Stimulated activated CD4-positive, alpha-beta T cell treated with anti-CD3 and anti-CD28 coated beads, Interleukin-4, amount 100 ng/mL, for 1 hour (primary cell): ENCODE results near the gene ICA1L.

Experiments used
- DNase-seq: peaks from one replicate; pipeline ENCODE4 v3.0.0-alpha.2; 2020

The ICA1L gene

DNA sequence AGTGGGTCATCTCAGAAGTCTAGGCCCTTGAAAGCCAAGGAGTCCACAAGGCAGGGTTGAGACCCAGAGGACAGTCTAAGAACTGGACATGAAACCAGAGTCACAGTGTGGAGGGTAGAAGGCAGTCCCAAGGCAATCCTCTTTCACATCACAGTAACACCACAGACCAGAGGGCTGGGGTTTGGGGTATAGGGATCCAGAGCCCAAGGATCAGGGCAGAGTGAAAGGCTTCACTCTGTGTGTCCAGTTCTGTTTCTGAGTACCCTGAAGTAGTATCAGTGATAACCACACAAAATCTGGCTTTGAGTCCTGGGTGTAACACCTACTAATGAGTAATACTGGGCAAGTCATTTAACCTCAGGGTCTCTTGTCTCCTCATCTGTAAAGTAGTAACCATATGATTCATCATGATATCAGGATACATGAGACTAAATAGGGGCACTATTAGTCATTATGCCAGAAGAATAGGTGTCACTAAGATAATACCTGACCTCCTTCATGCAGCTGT, 91.0 kb downstream of the ICA1L start:
- no peak for DNase-seq

DNA sequence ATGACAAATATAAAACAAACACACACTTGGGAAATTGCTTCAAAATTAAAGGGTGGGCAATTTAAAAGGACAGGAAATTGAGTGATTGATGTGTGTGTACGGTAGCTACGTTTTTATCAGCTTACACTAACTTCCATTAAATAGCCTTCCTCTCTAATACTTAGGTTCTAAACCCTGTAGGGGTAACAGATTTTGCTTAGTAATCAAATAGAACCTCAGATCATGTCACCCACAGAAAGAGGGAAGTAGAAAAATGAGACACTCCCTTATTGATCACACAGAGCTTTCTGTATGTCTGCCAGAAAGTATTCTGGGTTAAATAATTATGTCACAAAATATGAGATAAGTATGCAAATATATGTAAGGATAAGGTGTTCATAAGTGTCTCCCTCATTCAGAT, 93.3 kb downstream of the ICA1L start:
- no peak for DNase-seq

DNA sequence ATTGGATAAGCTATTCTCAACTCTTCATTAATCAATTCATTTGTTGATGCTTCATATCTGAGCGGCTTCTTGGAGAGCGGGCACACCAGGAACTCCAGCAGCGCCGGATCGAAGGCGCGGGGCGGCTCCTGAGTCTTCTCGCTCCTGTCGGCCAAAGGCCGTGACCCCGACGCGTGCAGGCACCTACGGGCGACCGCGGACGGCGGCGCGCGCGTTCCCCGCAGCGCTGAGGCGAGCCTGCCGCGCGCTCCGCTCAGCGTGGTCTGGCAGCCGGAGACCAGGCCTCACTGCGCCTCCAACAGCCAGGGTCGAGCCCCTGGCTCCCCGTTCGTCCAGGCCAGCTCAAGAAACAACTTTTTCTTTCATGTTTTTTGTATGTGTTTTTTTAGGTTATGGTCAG, 97.5 kb downstream of the ICA1L start:
- DNase-seq = no peak

DNA sequence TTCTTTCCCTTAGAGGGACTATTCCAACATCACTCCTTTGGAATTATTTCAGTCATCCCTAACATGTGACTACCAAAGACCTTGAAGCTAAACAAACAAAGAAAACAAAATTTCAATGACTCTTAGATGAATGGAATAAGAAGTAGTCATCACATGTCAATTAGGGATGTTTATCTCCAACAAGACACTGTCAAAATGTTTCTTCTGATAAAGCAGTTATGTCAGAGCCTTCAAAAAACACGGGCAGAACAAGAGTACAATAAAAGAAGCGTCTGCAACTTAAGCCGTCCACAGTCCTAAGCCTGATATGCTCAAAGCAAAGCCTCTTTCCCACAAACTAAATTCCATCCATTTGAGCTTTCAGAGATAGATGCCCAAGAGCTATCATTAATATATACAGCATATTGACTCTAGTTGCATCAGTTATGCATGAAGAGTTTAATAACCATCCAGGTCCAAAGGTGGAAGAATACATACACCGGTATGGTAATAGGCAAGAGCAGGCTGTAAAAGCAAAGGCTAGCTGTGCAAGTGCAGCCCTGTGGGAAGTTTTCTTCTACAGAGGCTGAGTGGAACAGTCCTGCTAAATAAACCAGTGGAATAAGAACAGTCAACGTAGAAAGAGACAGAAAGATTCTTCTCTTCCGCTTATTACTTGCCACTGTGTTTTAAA, 98.1 kb downstream of the ICA1L start:
- no peak for DNase-seq

DNA sequence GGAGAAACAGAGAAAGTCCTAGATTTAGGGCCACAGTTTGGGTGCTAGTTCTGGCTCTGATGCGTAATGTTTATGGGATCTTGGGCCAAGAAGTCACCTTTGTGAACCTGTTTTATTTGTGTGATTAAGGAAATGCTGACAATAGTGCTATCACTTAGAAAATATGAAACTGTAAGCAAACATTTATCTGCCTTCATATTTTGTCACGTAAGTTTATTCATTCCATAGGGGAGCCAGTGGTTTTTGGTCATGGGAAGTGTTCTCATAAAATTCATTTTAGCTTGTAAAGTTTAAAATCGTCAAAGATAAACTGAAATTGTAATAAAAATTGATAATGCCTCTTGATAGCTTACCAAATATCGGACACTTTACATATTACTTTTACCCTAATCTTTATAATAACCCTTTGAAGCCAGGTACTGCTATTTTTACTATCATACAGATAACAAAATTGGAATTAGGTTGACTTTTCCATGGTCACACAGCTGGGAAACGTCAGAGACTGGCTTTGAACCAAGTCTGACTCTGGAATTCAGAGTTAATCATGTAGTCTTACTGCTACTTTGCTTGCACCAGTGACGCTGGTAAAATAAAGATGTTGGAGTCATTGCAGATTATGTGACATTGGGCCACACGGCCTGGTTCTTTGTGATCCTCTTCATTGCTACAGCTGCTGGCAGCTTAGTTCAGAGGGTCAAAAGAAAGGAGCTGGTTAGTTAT, 99.7 kb downstream of the ICA1L start:
- DNase-seq = no peak

DNA sequence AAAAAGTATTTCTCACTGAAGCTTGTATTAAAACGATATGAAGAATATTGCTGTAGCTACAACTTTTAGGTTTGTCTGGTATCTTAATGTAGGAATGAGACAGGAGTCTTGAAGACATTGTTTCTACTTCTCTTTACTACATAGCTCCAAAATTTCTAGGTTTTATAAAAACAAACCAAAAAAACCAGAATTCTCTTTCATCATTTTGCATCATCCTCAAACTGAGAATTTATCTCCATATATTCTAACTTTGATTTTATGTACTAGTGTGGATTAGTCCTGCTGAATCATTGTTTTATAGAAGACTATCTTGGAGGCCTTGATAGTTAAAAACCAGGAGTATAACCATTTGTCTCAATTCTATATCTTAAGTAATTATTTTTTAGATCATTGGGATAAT, 100.2 kb downstream of the ICA1L start:
- DNase-seq = no peak

DNA sequence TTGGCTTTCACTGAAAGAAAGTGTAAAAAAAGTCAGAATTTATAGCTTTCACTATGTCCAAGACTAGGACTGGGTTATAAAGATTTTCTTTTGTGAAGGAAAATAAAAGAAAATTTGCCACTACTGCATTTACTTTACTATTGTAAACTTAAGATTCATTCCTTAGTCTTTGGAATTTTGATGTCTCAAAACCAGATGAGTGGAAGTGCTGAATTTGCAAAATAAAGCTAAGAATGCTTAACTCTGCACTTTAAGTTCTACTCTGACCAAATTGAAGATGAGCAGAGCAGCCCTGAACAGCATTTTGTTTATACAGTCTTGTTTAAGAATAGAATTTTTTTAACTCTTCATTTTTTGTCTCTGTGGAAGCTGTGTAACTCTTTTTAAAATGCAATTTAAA, 102.4 kb downstream of the ICA1L start:
- no peak for DNase-seq

DNA sequence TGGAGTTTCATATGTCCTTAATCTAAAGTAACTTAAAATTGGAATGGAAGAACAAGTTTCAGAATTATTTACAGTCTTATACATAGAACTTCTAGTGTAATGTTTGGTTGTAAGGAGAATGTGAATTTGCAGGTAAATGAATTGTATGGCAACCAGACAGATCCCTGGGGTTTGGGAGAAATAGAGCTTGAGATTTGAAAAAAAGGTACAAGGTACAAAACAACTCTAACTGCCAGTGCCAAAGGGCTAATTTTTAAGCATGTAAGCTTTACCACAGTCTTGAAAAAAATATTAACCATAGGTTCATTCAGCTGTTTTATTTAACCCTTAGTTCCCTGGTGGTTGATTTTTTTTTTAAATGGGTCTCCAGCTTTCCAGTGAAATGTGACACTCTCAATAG, 103.3 kb downstream of the ICA1L start:
- DNase-seq = no peak

DNA sequence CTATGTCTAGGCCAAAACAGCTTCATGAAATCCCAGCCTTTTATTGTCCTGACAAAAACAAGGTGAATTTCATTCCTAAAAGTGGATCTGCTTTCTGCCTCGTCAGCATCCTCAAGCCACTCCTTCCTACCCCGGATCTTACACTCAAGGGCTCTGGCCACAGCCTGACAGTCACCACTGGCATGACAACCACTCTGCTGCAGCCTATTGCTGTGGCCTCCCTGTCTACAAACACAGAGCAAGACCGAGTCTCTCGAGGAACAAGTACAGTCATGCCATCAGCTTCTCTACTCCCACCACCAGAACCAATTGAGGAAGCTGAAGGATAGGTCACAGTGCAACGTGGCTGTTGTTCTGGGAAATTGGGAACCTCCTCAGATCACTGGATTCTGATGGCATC, 106.1 kb downstream of the ICA1L start:
- no peak for DNase-seq

DNA sequence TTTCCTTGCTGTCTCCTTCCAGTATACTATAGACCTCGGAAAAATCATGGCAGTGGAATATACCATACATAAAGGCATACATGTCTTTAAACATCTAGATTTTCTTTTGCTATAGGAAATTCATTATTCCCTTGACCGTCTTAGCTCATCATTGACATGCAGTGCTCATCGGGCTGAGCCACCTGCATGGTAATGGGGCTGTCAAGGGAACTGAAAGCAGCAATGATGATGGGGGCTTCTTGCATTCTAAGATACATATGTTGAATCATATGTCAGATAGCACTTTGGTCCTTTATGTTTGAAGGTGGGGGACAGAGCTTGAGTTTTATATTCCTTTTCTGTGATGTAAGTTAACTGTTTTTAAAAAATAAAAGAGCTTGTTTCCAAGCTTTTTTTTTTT, 106.6 kb downstream of the ICA1L start:
- no peak for DNase-seq

DNA sequence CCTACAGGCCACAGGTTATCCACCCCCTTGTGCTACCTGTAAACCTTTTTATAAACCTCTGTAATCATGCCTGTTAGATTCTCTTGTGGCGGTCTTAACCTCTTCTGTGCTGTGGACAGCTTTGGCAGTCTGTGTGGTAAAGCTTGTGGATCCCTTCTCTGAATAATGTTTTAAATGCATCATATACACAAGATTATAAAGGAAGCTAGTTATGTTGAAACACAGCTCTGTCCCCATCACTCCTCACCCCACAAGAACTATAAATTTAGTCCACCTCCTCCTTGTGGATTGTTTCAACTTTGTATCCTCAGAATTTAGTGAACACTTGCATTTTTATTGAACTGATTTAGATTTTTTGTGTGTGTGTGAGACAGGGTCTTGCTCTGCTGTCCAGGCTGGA, 107.7 kb downstream of the ICA1L start:
- DNase-seq = no peak

DNA sequence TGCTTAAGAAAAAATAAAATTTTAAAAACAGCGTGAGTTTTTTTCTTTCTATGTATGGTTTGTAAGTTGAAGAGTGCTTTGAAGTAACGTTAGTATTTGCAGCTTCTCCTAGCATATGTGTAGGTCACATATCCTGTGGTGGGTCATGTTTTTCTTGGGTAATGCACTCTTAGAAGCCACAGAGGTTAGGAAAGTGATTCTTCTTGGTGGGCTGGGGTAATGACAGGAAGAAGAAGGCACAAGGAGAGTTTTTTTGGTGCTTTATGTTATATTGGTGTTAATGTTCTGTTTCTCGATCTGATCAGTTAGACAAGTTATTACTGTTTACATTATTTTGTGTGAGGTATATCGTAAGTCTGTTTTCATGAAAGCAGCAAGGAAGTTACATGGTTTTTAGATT, 109.0 kb downstream of the ICA1L start:
- no peak for DNase-seq

DNA sequence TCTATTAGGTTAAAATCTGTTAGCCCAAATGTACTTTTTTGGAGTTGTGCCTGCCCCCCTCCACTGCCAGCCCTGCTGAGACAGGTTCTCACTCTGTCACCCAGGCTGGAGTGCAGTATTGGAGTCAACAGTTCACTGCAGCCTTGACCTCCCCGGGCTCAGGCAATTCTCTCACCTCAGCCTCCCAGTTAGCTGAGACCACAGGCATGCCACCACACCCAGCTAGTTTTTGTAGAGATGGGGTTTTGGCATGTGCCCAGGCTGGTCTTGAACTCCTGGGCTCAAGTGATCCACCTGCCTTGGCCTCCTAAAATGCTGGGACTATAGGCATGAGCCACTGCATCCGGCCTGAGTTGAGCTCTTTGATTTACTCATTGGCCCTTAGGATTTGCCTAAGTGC, 110.7 kb downstream of the ICA1L start:
- DNase-seq = no peak

DNA sequence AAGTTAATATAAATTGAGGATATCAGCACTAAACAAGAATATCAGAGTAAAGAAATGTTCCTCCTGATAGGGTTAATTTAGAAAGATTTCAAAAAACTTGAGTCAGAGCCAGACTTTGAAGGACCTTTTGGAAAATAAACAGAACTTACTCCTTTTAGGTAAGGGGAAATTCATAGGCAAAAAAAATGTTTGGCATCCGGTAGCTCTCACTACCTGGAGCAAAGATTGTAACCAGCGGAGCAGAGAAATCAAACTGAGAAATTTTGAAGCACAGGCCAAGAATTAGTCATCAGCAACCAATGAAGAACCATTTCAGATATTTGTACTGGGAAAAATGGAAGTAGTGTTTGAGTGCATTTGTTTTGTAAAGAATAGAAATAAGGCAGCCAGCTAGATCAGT, 113.0 kb downstream of the ICA1L start:
- no peak for DNase-seq

DNA sequence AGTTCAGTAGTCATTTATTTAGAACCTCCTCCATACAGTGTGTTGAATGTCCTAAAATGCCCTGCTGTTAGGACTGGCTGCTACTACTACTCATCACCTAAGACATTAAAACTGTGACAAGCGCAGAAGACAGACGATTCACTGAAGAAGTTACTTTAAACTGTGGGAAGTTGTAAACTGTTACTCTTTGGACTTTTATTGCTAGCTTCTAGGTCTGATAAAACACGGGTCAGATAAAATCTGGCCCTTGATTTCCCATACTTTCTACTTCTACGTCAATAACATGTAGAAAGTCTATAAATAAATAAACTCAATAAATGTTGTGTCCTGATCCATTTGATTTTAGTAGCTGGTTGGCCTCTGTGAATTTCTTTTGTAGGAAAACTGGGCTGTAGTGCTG, 113.4 kb downstream of the ICA1L start:
- DNase-seq = no peak

DNA sequence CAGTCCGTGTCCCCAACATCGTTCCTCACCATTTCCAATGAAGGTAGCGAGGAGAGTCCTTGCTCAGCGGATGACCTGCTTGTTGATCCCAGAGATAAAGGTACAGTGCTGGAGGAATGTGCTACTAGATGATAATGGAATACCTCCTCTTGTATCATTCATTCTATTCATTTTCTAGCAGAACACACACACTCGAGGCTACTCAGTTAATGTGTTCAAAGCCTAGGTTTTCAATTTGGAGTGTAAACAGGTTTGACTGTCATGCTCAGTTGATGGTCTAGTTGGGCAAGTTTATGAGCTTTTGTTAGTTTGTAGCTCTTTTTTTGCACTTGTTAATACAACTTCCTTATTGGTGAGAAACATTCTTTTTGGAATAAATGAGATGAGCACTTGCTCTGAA, 114.2 kb downstream of the ICA1L start:
- DNase-seq = no peak

DNA sequence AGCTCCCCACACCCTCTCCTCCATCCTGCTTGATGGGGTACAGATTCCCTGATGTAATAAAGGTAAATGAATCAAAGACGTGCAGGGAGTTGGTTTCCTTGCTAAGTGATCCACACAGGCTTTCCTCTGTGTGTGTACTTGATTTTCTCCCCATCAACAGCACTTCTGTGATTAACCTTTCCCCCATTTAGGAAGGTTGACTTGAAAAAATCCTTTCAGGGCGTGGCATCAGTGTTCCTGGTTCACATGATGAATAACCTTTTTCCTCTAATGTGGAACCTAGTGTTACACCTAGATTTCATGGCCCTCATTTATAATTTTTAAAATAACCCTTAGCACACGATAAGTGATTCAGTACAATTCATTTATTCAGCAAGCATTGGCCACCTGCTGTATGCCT, 115.0 kb downstream of the ICA1L start:
- DNase-seq = no peak

DNA sequence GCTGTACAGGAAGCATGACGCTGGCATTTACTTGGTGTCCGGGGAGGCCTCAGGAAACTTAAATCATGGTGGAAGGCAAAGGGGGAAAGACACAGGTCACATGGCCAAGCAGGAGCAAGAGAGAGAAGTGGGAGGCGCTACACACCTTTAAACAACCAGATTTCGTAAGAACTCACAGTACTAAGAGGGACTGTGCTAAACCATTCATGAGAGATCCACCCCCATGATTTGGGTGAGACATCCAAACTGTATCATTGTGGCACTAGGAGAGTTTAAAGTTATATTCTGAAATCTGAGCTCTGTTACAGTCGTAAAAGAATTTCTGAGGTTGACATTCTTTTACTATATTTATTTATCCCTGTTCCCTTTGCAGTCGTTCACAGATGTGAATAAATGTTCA, 116.6 kb downstream of the ICA1L start:
- DNase-seq = no peak

DNA sequence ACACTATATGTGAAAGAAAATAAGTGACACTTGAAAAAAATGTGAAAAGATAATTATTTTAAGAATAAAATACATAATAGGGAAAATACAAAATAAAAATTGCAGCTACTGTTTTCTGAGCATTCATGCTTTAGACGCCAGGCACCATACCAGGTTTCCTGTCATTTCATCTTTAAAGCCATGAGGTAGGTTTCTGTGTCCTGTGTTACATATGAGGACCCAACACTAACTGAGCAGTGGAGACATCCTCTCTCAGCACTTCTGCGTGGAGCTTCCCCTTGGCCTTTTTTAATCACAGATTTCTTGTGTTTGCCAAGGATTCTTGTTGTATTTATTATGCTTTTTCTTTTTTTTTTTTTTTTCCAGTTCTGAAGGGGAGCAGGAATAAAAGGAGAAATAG, 119.5 kb downstream of the ICA1L start:
- DNase-seq = no peak

DNA sequence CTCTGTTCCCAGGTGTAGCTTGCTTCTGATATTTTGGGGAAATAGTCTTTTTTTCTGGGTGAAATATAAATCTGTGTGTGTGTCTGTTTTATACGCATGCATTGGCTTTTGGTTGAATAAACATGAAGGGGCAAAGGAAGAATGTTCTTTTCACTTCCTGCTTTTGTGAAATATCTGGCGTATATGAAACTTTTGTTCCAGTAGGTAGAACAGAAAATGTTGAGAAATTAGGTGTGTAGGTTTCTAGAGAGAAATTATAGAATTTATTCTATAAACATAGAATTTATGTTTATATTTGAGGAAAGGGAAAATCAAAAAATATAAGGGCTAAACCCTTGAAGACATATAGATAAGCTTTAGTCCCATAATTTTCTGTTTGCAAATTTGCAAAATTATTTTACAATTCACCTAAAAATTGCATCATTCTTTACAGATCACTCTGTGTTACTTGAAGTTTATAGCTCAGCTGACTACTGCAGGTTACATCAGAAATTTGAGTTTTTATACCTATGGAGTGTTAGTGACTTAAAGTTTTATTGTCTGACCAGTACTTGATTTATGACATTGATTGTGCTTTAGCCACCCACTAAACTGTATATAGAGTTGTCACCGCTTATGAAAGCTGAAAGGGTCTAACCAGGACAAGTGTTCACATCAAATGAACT, 120.7 kb downstream of the ICA1L start:
- no peak for DNase-seq

DNA sequence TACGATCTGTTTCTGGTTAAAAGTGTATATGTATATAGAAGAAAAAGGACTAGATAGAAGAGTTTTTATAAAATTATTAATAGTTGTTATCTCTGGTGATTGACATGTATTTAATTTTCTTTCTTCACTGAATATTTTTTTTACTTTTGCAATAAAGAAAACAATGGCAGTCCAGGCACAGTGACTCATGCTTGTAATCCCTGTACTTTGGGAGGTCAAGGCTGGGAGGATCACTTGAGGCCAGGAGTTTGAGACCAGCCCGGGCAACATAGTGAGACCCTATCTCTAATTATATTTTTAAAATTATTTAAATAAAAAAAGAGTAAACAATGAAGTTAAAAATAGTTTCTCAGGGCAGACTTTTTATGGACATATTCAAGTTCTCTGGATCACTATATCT, 122.1 kb downstream of the ICA1L start:
- DNase-seq = no peak

DNA sequence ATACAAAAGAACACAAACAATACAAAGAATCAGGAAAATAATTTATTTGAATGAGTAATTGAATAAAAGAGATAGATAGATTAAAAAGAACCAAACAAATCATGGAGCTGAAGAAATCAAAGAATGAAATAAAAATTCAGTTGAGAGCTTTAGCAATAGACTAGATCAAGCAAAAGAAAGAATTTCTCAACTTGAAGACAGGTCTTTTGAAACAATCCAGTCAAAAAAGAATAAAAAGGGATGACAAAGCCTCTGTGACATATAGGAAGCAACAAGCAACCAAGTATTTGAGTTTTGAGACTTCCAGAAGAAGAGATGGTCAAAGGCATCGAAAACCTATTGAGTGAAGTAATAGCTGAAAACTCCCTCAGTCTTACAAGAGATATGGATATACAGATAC, 128.0 kb downstream of the ICA1L start:
- no peak for DNase-seq

DNA sequence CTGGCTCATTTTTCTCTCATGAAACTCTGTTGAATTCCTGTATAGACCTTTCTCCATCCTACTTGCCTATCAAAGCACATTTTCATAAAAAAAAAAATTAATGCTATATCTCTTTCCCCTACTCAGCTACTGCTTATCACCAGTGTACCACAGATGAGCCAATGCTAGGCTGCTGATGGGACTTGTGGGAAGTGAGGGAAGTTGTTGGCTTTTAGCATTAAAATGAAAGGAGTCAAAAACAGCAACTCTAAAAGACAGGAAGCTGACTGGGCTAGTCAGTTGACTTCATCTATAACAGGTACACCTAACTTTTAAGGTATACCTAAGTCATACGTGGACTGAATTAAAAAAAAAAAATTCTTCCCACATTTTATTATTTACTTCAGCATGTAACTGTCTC, 134.7 kb downstream of the ICA1L start:
- DNase-seq = no peak

DNA sequence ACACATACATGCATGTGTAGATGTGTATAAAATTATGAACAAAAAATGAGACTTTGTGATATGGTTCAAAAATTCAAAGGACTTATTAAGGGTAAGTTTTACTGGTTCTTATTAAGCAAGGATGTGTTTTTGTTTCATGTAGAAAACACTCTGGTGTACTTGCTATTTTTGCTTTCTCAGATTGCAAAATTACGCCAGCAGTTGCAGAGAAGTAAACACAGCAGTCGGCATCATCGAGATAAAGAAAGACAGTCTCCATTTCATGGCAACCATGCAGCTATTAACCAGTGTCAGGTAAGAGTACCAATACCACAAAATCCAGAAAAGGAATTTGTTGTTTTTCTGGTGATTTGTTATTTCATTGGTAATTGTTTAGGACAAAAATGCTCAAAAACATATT, 145.5 kb downstream of the ICA1L start:
- no peak for DNase-seq
